Liver (tissue), 9 donors: ENCODE results near the gene STK11IP. TPM values are rescaled to one million over a fixed set of nuclear protein-coding genes. Genes with fewer than 3 reads are reported as not detected.

ENCODE experiments used
- DNase-seq: peaks from one replicate; pipeline ENCODE4 v3.0.0-alpha.2; 2017; ENCODE audit warnings: low spot score
- H3K27ac ChIP-seq, 2 donors: one replicate each; pipeline ENCODE4 v1.7.0; 2013; ENCODE audit warnings: inconsistent platforms in 2 of 2, low read length in 2 of 2, control low read depth in 1 of 2, low read depth in 1 of 2, mild to moderate bottlenecking in 1 of 2
- H3K27me3 ChIP-seq, 4 donors: one replicate each; pipeline versions ENCODE4 v1.6.1 to v1.7.0; 2013; ENCODE audit warnings: low read length in 3 of 4, inconsistent platforms in 1 of 4, mild to moderate bottlenecking in 1 of 4, moderate library complexity in 1 of 4; ENCODE audit not compliant: control insufficient read depth in 4 of 4, insufficient read depth in 4 of 4
- H3K36me3 ChIP-seq, 4 donors: one replicate each; pipeline versions ENCODE4 v1.6.1 to v1.7.0; 2013; ENCODE audit warnings: low read length in 3 of 4, mild to moderate bottlenecking in 3 of 4, low read depth in 1 of 4, moderate library complexity in 1 of 4; ENCODE audit not compliant: control insufficient read depth in 4 of 4, insufficient read depth in 3 of 4
- H3K4me1 ChIP-seq, 4 donors: one replicate each; pipeline versions ENCODE4 v1.6.1 to v1.7.0; 2013; ENCODE audit warnings: low read length in 3 of 4, mild to moderate bottlenecking in 3 of 4, moderate library complexity in 1 of 4; ENCODE audit not compliant: control insufficient read depth in 4 of 4, insufficient read depth in 4 of 4
- H3K4me3 ChIP-seq, 3 donors: one replicate each; pipeline versions ENCODE4 v1.6.1 to v1.7.0; 2013; ENCODE audit warnings: low read length in 3 of 3, control low read depth in 1 of 3, low read depth in 1 of 3, mild to moderate bottlenecking in 1 of 3
- H3K9ac ChIP-seq, 2 donors: one replicate each; pipeline ENCODE4 v1.7.0; 2013; ENCODE audit warnings: low read length in 2 of 2, mild to moderate bottlenecking in 2 of 2, moderate library complexity in 2 of 2, control low read depth in 1 of 2, low read depth in 1 of 2
- H3K9me3 ChIP-seq, 4 donors: one replicate each; pipeline versions ENCODE4 v1.6.1 to v1.7.0; 2013; ENCODE audit warnings: low read length in 3 of 4; ENCODE audit not compliant: control insufficient read depth in 4 of 4
- ATF3 ChIP-seq: IDR thresholded peaks from 2 replicates; pipeline ENCODE4 v1.6.1; 2016; ENCODE audit warnings: antibody characterized with exemption
- EGR1 ChIP-seq, 2 donors: IDR thresholded peaks; 2 replicates each; pipeline ENCODE4 v1.6.1; 2016 to 2018; ENCODE audit warnings: antibody characterized with exemption in 2 of 2, low read depth in 2 of 2
- FOXA1 ChIP-seq: IDR thresholded peaks from 2 replicates; pipeline ENCODE4 v1.6.1; 2016; ENCODE audit warnings: antibody characterized with exemption
- FOXA2 ChIP-seq: IDR thresholded peaks from 2 replicates; pipeline ENCODE4 v1.6.1; 2016; ENCODE audit warnings: antibody characterized with exemption
- GABPA ChIP-seq, 2 donors: IDR thresholded peaks in 1 of 2; conservative IDR thresholded peaks in 1 of 2; 2 replicates each; pipeline ENCODE4 v1.6.1; 2016; ENCODE audit warnings: antibody characterized with exemption in 2 of 2, mild to moderate bottlenecking in 1 of 2, moderate library complexity in 1 of 2
- HNF4A ChIP-seq, 2 donors: conservative IDR thresholded peaks; 2 replicates each; pipeline ENCODE4 v1.6.1; 2016; ENCODE audit warnings: antibody characterized with exemption in 2 of 2, mild to moderate bottlenecking in 2 of 2
- HNF4G ChIP-seq: IDR thresholded peaks from 2 replicates; pipeline ENCODE4 v1.6.1; 2016; ENCODE audit warnings: antibody characterized with exemption
- JUND ChIP-seq, 2 donors: IDR thresholded peaks; 2 replicates each; pipeline ENCODE4 v1.6.1; 2016; ENCODE audit warnings: antibody characterized with exemption in 2 of 2
- NR2F2 ChIP-seq: IDR thresholded peaks from 2 replicates; pipeline ENCODE4 v1.6.1; 2016; ENCODE audit warnings: antibody characterized with exemption
- RAD21 ChIP-seq, 2 donors: IDR thresholded peaks; 2 replicates each; pipeline ENCODE4 v1.6.1; 2016; ENCODE audit warnings: antibody characterized with exemption in 2 of 2, mild to moderate bottlenecking in 2 of 2
- RXRA ChIP-seq, 2 donors: IDR thresholded peaks; 2 replicates each; pipeline ENCODE4 v1.6.1; 2017 to 2018; ENCODE audit warnings: antibody characterized with exemption in 2 of 2, mild to moderate bottlenecking in 1 of 2
- SP1 ChIP-seq: IDR thresholded peaks from 2 replicates; pipeline ENCODE4 v1.6.1; 2018; ENCODE audit warnings: antibody characterized with exemption, mild to moderate bottlenecking
- TAF1 ChIP-seq: conservative IDR thresholded peaks from 2 replicates; pipeline ENCODE4 v1.6.1; 2016; ENCODE audit warnings: antibody characterized with exemption, mild to moderate bottlenecking
- YY1 ChIP-seq: IDR thresholded peaks from 2 replicates; pipeline ENCODE4 v1.6.1; 2016; ENCODE audit warnings: antibody characterized with exemption, mild to moderate bottlenecking
- ZBTB33 ChIP-seq: IDR thresholded peaks from 2 replicates; pipeline ENCODE4 v1.6.1; 2016; ENCODE audit warnings: antibody characterized with exemption
- WGBS: extraction: QIAGEN DNeasy Blood & Tissue Kit; methylation state at CpG from one replicate; pipeline ENCODE4 v1.1.7; 2013; 5-methylcytosine and 5-hydroxymethylcytosine counted together
- polyA plus RNA-seq, 2 donors: library from polyadenylated mRNA; stranded (reverse) in 1 of 2; unstranded in 1 of 2; fragments of 200-250 nt in 1 of 2; fragments of >200 nt in 1 of 2; fragmentation: Nextera tagmentation in 1 of 2; extraction: Ambion mirVana in 1 of 2; gene quantifications; one replicate each; pipeline versions ENCODE4 v1.2.1 to v1.2.3, GENCODE V29; 2013 to 2015
- total RNA-seq, 2 donors: library from RNA; depleted of rRNA; stranded (reverse); fragments of >200 nt; gene quantifications; one replicate each; pipeline ENCODE4 v1.2.3, GENCODE V29; 2014
- TF ChIP-seq, protein P1 (sequence below): fragments of 150-350 bp; IDR thresholded peaks from 2 replicates; pipeline ENCODE4 v1.5.1; 2017; ENCODE audit warnings: improper control_type of control experiment, low read depth, low read length; ENCODE audit not compliant: missing input control
- TF ChIP-seq, protein P2 (sequence below): IDR thresholded peaks from 2 replicates; pipeline ENCODE4 v1.6.1; 2016; ENCODE audit warnings: antibody characterized with exemption, mild to moderate bottlenecking
- TF ChIP-seq, protein P3 (sequence below): IDR thresholded peaks from 2 replicates; pipeline ENCODE4 v1.6.1; 2016; ENCODE audit warnings: antibody characterized with exemption
- donor health status: healthy.
- donor health status: healthy.
- donor health status: healthy.
- donor health status: healthy.
- donor health status: healthy.

STK11IP gene
- total and polyA plus RNA-seq, 4 donors, result 2.9 to 8.4 (median 6.4) TPM

DNA sequence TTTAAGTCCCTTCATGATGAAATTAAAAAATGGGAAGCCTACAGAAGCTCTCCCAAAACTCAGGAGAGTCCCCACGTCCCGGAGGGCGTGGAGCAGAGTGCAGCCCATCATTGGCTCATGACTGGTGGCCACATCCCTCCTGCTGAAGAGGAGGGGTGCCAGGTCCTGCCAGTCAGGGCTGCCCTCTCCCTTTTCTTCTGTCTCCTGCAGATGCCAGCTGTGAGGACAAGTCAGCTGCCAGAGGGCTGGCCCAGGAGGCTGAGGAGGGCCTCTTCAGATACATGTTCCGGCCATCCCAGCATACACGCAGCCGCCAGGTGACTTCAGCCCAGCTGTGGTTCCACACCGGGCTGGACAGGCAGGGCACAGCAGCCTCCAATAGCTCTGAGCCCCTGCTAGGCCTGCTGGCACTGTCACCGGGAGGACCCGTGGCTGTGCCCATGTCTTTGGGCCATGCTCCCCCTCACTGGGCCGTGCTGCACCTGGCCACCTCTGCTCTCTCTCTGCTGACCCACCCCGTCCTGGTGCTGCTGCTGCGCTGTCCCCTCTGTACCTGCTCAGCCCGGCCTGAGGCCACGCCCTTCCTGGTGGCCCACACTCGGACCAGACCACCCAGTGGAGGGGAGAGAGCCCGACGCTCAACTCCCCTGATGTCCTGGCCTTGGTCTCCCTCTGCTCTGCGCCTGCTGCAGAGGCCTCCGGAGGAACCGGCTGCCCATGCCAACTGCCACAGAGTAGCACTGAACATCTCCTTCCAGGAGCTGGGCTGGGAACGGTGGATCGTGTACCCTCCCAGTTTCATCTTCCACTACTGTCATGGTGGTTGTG is 23.0 kb upstream of the STK11IP start:
- no peaks in the 10 kb centered on the region for H3K9me3 ChIP-seq
- H3K4me1 ChIP-seq, result peaks cover 4 to 15% (median 6%) of the 10 kb centered on the region in 4 donors
- H3K27ac ChIP-seq, result no peak overlapping the region
- peaks cover 0 to 2% (median 0%) of the 10 kb centered on the region in 4 donors for H3K27me3 ChIP-seq
- no peaks in the 10 kb centered on the region for H3K36me3 ChIP-seq
- 85% methylated on average over 22 of the region's 22 CpGs for WGBS
- H3K9ac ChIP-seq, result no peak overlapping the region
- no peak overlapping the region for H3K4me3 ChIP-seq
- no peak for TF ChIP-seq FOXA1
- no peak for TF ChIP-seq YY1
- TF ChIP-seq NR2F2, result no peak
- TF ChIP-seq RAD21 (IDR thresholded peaks at IDR 0.05), result no peak
- no peak for TF ChIP-seq GABPA (IDR thresholded peaks at IDR 0.05 in 1 of 2, conservative IDR thresholded peaks at IDR 0.05 in 1 of 2)
- TF ChIP-seq HNF4A (conservative IDR thresholded peaks at IDR 0.05), result no peak
- TF ChIP-seq, protein P1, sequence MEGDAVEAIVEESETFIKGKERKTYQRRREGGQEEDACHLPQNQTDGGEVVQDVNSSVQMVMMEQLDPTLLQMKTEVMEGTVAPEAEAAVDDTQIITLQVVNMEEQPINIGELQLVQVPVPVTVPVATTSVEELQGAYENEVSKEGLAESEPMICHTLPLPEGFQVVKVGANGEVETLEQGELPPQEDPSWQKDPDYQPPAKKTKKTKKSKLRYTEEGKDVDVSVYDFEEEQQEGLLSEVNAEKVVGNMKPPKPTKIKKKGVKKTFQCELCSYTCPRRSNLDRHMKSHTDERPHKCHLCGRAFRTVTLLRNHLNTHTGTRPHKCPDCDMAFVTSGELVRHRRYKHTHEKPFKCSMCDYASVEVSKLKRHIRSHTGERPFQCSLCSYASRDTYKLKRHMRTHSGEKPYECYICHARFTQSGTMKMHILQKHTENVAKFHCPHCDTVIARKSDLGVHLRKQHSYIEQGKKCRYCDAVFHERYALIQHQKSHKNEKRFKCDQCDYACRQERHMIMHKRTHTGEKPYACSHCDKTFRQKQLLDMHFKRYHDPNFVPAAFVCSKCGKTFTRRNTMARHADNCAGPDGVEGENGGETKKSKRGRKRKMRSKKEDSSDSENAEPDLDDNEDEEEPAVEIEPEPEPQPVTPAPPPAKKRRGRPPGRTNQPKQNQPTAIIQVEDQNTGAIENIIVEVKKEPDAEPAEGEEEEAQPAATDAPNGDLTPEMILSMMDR, result no peak
- no peak for TF ChIP-seq TAF1
- no peak for TF ChIP-seq EGR1 (IDR thresholded peaks at IDR 0.05; ENCODE audit: low read depth in 2 of 2)
- TF ChIP-seq HNF4G, result no peak
- TF ChIP-seq FOXA2, result no peak
- TF ChIP-seq RXRA (IDR thresholded peaks at IDR 0.05), result no peak
- TF ChIP-seq, protein P2, sequence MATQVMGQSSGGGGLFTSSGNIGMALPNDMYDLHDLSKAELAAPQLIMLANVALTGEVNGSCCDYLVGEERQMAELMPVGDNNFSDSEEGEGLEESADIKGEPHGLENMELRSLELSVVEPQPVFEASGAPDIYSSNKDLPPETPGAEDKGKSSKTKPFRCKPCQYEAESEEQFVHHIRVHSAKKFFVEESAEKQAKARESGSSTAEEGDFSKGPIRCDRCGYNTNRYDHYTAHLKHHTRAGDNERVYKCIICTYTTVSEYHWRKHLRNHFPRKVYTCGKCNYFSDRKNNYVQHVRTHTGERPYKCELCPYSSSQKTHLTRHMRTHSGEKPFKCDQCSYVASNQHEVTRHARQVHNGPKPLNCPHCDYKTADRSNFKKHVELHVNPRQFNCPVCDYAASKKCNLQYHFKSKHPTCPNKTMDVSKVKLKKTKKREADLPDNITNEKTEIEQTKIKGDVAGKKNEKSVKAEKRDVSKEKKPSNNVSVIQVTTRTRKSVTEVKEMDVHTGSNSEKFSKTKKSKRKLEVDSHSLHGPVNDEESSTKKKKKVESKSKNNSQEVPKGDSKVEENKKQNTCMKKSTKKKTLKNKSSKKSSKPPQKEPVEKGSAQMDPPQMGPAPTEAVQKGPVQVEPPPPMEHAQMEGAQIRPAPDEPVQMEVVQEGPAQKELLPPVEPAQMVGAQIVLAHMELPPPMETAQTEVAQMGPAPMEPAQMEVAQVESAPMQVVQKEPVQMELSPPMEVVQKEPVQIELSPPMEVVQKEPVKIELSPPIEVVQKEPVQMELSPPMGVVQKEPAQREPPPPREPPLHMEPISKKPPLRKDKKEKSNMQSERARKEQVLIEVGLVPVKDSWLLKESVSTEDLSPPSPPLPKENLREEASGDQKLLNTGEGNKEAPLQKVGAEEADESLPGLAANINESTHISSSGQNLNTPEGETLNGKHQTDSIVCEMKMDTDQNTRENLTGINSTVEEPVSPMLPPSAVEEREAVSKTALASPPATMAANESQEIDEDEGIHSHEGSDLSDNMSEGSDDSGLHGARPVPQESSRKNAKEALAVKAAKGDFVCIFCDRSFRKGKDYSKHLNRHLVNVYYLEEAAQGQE, result no peak
- no peak for TF ChIP-seq JUND (IDR thresholded peaks at IDR 0.05)
- TF ChIP-seq ATF3, result no peak
- no peak for TF ChIP-seq ZBTB33
- no peak for TF ChIP-seq SP1
- TF ChIP-seq, protein P3, sequence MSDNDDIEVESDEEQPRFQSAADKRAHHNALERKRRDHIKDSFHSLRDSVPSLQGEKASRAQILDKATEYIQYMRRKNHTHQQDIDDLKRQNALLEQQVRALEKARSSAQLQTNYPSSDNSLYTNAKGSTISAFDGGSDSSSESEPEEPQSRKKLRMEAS, result no peak
- DNase-seq, result no peak
